ENCODE results near the gene RAD51B.
"Not testable (repeated sequence)": the region's sequence is repeated elsewhere in the genome, so short reads cannot be mapped to it uniquely, and the experiment has no call there.

RAD51B gene

DNA sequence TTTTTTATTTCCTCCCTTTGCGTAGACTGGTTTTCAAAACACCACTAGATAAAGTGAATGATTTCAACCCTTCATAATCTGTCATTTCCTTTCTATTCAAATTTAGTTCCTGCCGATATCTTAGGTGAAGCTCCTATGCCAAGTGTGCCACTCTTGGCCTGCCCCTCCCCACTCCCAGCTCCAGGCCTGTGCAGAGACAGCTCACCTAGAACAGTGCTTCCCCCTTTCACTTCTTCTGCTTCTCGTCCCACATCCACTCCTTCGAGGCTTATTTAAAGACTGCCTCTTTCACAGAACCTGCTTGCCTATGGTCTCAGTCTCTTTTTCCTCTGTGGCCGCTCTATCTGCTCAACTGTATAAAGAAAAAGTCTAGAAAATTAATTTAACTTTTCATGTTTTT, 473.8 kb downstream of the RAD51B start:
- no peaks in the 10 kb centered on the region for H3K27me3 Mint-ChIP-seq
- H3K27ac Mint-ChIP-seq: peak overlapping the region; percentile 31
- peak overlapping the region; percentile 11 for H3K4me3 Mint-ChIP-seq
- peaks cover 3% of the 10 kb centered on the region for H3K36me3 Mint-ChIP-seq
- no peaks in the 10 kb centered on the region for H3K9me3 Mint-ChIP-seq
- peaks cover 62% of the 10 kb centered on the region for H3K4me1 Mint-ChIP-seq

DNA sequence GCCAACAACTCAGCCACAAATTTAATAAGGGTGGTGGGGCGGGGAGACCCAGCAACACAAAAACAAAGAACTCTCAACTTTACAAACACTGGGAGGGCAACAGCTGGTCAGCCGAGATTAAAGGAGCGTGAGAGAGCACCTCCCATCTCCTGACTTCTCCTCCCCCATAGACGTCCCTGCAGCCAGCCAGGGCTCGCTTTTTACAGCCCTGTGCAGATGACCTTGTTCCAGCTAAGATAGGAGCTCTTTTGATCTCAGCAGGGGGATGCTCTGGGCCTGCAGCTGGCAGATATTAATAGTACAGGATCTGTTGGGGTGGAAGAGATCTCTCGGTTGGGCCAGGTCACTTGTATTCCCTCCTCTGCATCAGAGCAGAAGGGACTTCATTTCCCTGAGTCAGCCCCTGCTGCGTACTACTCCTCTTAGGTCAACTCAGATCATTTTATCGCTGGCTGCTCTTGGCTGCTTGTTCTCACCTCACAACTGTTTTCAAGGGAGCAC, 475.8 kb downstream of the RAD51B start:
- H3K36me3 Mint-ChIP-seq: peaks cover 3% of the 10 kb centered on the region
- peaks cover 59% of the 10 kb centered on the region for H3K4me1 Mint-ChIP-seq
- H3K9me3 Mint-ChIP-seq: no peaks in the 10 kb centered on the region
- no peaks in the 10 kb centered on the region for H3K27me3 Mint-ChIP-seq
- peak overlapping the region; percentile 25 for H3K27ac Mint-ChIP-seq
- H3K4me3 Mint-ChIP-seq: no peak overlapping the region

DNA sequence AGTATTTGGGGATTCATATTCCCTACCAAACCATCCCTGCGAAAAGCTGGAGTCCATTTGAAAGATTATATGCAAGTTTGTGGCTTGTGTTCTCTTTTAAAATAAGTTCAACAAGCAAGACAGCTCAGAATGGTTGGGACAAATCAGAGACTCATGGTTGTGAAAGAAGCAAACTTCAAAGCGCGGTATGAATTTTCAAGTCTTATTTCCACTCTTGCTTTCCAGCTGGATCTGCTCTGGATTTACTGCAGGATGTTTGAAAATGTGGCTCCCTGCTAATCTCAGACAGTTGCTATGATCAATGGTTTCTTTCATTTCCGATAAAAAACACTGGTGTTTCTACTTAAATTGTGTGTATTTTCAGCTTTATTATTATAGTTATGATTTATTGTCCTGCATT, 477.5 kb downstream of the RAD51B start:
- Mint-ChIP-seq H3K4me1 (peaks cover 54% of the 10 kb centered on the region), H3K27ac (no peak overlapping the region), H3K36me3 (peaks cover 9% of the 10 kb centered on the region), H3K27me3 (no peaks in the 10 kb centered on the region), H3K9me3 (peaks cover 1% of the 10 kb centered on the region), H3K4me3 (no peak overlapping the region)

DNA sequence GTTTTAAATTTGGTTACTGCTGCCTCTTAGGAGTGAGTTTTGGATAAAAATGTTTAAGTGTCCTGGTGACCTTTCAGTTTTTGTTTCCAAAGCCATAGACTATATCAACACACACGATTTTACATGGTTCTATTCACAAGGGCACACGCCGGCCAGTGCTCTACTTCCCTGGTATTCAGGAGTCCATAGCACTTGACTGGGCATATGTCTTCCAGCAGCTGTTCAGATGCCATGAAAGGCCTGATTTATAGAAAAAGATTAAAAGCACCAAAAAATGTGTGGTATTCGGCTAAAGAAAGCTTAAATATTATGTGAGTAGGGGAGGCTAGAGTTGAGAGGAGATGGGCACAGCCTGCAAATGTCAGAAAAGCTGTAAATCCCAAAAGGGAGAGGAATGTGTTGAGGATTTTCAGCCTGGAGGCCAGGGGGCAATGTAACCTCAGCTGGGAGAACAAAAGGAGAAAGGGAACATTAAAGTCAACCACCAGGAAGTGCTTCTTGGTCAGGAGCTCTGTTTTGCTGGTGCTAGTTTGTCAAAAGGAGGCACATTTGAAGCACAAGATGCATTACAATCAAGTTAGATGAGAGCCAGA, 478.4 kb downstream of the RAD51B start:
- H3K4me3 Mint-ChIP-seq: no peak overlapping the region
- peak overlapping the region; percentile 63 for H3K27ac Mint-ChIP-seq

DNA sequence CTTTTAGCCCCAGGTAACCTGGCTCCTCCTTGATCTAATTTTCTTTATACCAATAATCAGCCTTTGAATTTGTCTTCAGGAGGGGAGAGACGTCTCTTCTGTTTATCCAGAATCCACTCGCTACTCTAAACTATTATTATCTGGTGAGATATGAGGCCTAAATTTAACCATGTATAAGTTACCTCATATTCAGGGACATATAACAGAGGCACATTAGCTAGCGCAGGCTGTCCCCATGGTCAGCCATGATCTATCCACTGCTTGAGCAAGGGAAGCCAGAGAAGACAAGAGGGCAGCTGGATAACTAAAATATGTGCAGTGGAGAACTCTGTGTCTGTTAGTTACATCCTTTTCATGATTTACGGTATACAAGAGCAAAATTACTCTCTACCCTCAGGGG, 481.0 kb downstream of the RAD51B start:
- peaks cover 22% of the 10 kb centered on the region for H3K4me1 Mint-ChIP-seq
- no peaks in the 10 kb centered on the region for H3K27me3 Mint-ChIP-seq
- no peak overlapping the region for H3K27ac Mint-ChIP-seq

More for the DNA sequence above, 478.4 kb downstream of the RAD51B start:
- peaks cover 15% of the 10 kb centered on the region for H3K36me3 Mint-ChIP-seq
- H3K9me3 Mint-ChIP-seq: peaks cover 5% of the 10 kb centered on the region
- peaks cover 45% of the 10 kb centered on the region for H3K4me1 Mint-ChIP-seq
- no peaks in the 10 kb centered on the region for H3K27me3 Mint-ChIP-seq

DNA sequence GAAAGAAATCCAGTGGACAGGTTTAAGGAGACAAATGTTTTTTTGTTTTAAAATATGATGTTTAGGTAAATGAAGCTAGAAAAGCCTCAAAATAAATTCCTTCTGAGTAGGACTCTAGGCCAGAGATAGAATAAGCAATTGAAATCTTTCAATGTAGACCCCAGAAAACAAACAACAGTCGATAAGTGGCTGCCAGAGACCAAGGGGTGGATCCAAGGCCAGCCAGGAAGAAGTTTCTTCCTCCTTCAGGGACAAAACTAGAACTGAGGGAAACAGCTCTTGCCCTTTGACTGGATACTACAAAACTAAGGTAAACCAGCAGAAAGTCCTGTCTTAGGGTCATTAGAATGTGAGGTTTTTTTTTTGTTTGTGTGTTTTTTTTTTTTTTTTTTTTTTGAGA, 481.6 kb downstream of the RAD51B start:
- peaks cover 5% of the 10 kb centered on the region for H3K9me3 Mint-ChIP-seq
- no peak overlapping the region for H3K4me3 Mint-ChIP-seq
- no peak overlapping the region for H3K27ac Mint-ChIP-seq
- H3K4me1 Mint-ChIP-seq: peaks cover 16% of the 10 kb centered on the region
- H3K27me3 Mint-ChIP-seq: no peaks in the 10 kb centered on the region
- peaks cover 16% of the 10 kb centered on the region for H3K36me3 Mint-ChIP-seq

More for the DNA sequence above, 481.0 kb downstream of the RAD51B start:
- Mint-ChIP-seq H3K4me3 (no peak overlapping the region), H3K9me3 (peaks cover 5% of the 10 kb centered on the region), H3K36me3 (peaks cover 16% of the 10 kb centered on the region)

GRCh38 chr14:68302938-68303337, 483.4 kb downstream of the RAD51B start:
- not testable (repeated sequence) for H3K27me3 Mint-ChIP-seq, H3K9me3 Mint-ChIP-seq, H3K27ac Mint-ChIP-seq, H3K4me3 Mint-ChIP-seq
- peaks cover 15% of the 10 kb centered on the region for H3K36me3 Mint-ChIP-seq
- peaks cover 17% of the 10 kb centered on the region for H3K4me1 Mint-ChIP-seq

- peaks cover 5% of the 10 kb centered on the region for H3K9me3 Mint-ChIP-seq
- no peak overlapping the region for H3K4me3 Mint-ChIP-seq
- no peaks in the 10 kb centered on the region for H3K27me3 Mint-ChIP-seq
- no peak overlapping the region for H3K27ac Mint-ChIP-seq
- peaks cover 25% of the 10 kb centered on the region for H3K4me1 Mint-ChIP-seq
- peaks cover 13% of the 10 kb centered on the region for H3K36me3 Mint-ChIP-seq
Measured at GRCh38 chr14:68305738-68306137, 486.2 kb downstream of the RAD51B start.

GRCh38 chr14:68306265-68306933, 486.8 kb downstream of the RAD51B start:
- no peaks in the 10 kb centered on the region for H3K27me3 Mint-ChIP-seq
- H3K27ac Mint-ChIP-seq: no peak overlapping the region
- peaks cover 9% of the 10 kb centered on the region for H3K36me3 Mint-ChIP-seq
- peaks cover 31% of the 10 kb centered on the region for H3K4me1 Mint-ChIP-seq
- no peak overlapping the region for H3K4me3 Mint-ChIP-seq
- peaks cover 5% of the 10 kb centered on the region for H3K9me3 Mint-ChIP-seq

- Mint-ChIP-seq H3K36me3 (peaks cover 6% of the 10 kb centered on the region), H3K27me3 (no peaks in the 10 kb centered on the region), H3K4me1 (peaks cover 32% of the 10 kb centered on the region), H3K4me3 (no peak overlapping the region), H3K27ac (no peak overlapping the region), H3K9me3 (peaks cover 2% of the 10 kb centered on the region)
Measured at GRCh38 chr14:68306934-68307789, 487.6 kb downstream of the RAD51B start.

DNA sequence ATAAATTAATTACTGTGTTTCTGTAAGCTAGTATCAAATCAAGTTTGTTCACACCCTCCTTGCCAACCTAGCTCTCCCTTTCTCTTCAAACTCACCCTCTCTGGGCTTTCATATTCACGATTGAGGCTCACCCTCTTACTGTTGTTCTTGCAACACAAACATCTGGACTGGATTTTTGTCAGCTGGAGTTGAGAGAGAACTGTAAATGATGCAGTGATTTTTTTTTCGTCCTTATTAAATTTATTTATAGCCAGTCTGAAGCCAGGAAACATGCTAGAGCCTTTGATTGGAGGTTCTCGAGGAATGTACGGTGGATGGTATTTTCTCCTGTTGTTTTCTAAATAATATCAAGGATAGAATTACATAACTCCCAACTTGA, 488.2 kb downstream of the RAD51B start:
- no peak overlapping the region for H3K4me3 Mint-ChIP-seq
- no peaks in the 10 kb centered on the region for H3K9me3 Mint-ChIP-seq
- no peak overlapping the region for H3K27ac Mint-ChIP-seq

DNA sequence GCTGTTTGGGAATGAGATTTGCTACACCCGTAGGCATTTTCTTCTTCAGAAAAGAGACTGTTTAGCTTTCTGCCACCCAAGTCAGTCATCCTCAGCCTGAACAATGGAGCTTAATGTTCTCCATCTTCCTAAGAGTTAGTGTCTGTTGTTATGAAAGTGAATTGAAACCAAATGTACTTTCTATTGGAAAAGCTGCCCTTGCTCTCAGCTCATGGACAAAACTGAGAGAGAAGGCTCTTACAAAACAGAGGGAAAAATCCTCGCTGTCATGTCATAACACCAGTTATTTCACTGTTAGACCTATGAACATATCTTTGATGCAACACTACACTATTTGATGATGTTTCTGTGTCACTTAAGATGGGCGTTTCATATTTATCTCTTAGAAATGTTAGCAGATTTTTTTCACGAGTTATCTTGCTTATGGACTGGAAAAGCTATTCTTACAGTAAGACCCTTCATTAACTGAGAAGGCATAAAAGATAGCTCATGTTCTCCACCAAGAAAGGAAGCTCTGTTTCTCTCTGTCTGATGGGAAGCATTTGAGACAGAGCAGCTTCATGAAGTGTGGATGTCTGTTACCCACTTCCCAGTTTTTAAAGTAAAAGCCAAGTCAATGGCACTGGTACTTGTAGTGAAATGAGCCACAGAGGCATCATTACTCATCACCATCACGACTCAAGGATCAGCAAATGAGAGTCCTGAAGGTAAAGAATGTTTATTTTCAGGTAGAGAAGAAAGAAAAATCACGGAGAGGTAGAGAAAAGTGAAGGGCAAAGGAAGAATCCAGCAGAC, 489.3 kb downstream of the RAD51B start:
- Mint-ChIP-seq H3K36me3 (peaks cover 2% of the 10 kb centered on the region), H3K27ac (no peak overlapping the region), H3K27me3 (no peaks in the 10 kb centered on the region), H3K9me3 (no peaks in the 10 kb centered on the region), H3K4me3 (no peak overlapping the region), H3K4me1 (peaks cover 43% of the 10 kb centered on the region)

More for the DNA sequence above, 488.2 kb downstream of the RAD51B start:
- no peaks in the 10 kb centered on the region for H3K27me3 Mint-ChIP-seq
- peaks cover 37% of the 10 kb centered on the region for H3K4me1 Mint-ChIP-seq
- H3K36me3 Mint-ChIP-seq: peaks cover 5% of the 10 kb centered on the region

DNA sequence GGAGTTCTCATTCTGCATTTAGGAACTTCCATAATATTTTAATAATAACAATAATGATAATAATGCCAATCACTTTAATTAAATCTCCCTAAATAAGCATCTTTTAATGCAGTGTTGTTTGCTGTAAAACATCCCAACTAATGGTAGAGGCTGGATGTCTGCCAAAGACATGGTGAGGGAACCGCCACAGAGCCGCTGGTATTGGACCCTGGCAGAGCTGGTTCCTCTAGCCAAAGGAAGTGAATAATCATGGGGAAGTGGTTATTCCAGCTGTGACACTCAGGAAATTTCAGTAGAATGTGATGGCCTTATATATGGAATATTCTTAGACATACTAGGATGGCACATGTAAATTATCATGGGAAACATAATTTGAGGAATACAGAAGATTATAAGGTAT, 490.0 kb downstream of the RAD51B start:
- Mint-ChIP-seq H3K36me3 (peaks cover 2% of the 10 kb centered on the region), H3K27ac (no peak overlapping the region), H3K4me3 (no peak overlapping the region), H3K9me3 (no peaks in the 10 kb centered on the region), H3K4me1 (peaks cover 43% of the 10 kb centered on the region), H3K27me3 (no peaks in the 10 kb centered on the region)

DNA sequence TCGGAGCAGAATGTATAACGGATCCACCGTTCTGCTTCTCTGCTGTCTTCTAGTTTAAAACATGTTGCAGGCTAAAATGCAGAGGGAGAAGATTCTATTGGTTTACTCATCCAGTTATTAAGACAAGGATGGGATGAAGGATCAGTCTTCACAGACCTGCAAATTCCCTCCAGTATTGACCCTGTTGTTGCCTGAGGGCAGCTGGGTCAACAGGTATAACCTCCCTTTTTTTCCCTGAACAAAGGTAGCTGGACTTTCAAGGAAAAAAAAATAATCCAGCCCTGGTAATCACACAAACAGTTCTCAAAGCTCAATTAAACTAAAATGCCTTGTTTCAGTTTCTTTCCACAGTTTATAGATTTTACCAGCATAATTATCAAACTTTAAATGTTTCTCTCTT, 492.7 kb downstream of the RAD51B start:
- H3K4me3 Mint-ChIP-seq: no peak overlapping the region
- no peaks in the 10 kb centered on the region for H3K9me3 Mint-ChIP-seq
- peaks cover 37% of the 10 kb centered on the region for H3K4me1 Mint-ChIP-seq
- H3K27ac Mint-ChIP-seq: no peak overlapping the region
- no peaks in the 10 kb centered on the region for H3K27me3 Mint-ChIP-seq
- peaks cover 7% of the 10 kb centered on the region for H3K36me3 Mint-ChIP-seq

DNA sequence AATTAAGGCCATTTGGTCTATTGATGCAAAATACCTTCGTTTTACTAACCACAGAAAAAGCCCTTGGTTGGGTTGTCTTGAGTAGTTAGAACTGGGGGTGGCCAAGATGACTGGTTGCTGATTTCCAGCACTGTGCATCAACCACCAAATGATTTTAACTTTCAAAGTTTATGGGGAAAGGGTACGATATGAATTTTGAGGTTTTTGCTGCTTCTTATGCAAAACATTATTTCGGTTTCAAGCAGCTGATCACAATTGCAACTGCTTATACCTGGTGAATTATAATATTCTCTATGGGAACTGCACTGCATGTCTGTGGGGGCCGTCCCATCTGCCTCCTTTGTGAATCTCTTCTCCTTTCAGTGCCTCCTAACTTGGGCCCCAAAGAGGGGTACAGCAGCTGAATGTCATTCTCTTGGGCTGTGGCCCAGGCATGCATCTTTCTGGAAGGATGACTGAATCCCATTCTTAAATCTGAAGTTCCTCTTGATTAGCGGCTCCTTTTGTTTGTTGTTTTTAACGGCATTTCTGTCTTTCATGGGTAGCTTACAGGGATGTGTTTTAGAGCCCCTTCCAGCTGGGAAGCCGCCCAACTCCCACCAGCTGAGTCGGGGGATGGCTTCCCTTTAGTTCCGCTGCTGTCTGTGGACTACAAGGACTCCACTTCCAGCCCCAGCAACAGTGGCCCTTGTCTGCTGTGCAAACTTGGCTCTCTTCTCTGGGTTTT, 493.5 kb downstream of the RAD51B start:
- no peak overlapping the region for H3K4me3 Mint-ChIP-seq
- H3K36me3 Mint-ChIP-seq: peaks cover 7% of the 10 kb centered on the region
- no peak overlapping the region for H3K27ac Mint-ChIP-seq
- H3K4me1 Mint-ChIP-seq: peaks cover 37% of the 10 kb centered on the region
- H3K27me3 Mint-ChIP-seq: no peaks in the 10 kb centered on the region
- no peaks in the 10 kb centered on the region for H3K9me3 Mint-ChIP-seq
